ENCODE results near the gene PRKG1.
"Not testable (repeated sequence)": the region's sequence is repeated elsewhere in the genome, so short reads cannot be mapped to it uniquely, and the experiment has no call there.

The PRKG1 gene

DNA sequence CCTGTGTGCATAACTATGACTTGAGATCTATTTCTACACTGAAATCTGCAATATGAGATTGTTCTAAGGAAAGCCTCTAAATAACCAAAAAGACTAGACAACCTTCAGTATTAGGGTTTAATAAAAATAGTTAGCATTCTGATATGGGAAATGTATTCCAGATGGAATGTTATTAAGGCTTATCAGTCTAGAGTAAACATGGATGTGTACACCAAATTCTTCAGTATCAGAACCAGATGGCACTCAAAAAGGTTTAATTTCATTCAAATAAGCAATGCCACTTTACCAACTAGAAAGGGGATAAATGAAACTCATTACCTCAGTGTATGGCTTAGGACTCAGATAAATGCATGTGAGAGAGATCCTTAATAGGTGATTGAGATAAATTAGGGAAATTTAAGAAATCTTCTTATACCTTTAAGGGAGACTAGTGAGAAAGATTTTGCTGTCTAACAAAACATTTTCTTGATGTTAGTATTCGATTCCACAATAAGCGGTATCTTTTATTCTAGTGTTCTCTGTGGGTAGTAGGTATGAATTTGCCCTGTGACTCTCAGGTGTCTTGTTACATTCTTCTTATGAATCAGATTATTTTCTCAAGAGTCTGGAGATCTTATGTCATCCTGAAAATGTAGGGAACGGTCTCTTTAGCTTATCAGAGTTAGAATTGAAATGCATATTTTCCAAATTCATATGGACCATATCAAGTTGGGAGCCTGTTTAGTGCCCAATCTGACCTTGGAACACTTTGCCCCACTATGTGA lies 159.2 kb downstream of the PRKG1 start:
- DNase-seq: no peak

DNA sequence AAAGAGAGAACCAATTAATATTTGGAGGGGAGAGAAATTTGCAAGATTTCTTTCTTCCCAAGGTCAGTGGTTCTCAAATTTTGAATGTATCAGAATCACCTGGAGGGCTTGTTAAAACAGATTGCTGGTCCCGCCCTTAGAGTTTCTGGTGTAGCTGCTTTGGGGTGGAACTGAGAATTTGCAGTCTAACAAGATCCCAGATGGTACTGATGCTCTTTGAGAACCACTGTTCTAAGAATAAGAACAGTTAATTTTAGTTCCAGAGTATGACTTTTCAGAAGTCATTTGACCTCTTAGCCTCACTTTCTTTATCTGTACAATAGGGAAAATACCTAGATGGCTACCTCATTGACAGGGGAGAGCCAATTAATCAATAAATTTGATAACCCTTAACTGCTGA lies 161.6 kb downstream of the PRKG1 start:
- DNase-seq: no peak

DNA sequence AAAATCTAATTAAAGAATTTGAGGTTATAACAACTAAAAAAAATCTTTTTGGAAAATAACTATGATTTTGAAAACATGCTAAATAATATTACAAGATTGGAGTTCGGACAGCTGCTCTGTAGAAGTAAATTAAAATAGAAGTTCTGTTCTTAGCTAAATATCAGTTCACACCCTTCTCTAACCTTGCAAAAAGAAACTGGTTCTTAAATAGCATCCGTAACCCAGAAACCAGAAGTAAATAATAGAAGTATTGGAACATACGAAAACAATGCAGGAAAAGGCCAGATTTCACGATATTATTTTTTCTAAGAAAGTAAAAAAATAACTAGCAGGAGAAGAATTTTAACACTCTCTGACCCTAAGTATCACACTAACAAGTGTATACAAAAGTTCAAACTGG lies 164.7 kb downstream of the PRKG1 start:
- no peak for DNase-seq

DNA sequence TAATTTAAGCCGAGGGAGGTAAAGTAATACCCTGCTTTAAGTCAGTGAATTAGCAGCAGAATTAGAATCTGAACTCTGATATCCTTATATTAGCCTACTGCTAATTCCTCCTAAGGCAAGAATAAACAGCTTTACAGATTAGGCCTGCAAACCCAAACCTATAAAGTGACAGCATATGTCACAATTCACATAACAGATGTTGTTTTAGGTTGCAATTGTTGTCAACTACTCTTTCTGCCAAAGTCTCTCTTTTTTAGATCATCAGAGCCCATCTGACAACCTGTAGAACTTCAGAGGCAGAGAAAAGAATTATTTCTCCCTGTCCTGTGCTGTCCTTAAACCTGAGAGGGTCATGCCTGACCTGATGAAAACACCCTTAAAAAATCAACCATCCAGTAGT lies 167.2 kb downstream of the PRKG1 start:
- DNase-seq: no peak

DNA sequence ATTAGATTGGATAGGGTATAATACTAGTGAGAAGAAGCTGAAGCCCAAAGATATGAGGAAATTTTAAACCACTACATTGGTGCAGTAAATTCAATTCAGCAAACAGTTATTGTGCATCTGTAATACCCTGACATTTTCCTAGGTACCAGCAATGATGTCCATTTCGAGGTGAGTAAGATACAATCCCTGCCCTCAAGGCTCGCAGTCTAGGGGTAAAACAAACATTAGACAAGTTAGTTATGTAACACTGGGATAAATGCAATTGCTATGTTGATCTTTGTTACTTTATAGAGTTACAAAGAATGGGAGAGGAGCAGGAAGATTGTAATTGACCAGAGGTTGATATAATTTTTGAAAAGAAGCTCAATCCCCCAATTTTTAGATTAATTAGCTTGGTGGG lies 168.1 kb downstream of the PRKG1 start:
- DNase-seq: no peak

DNA sequence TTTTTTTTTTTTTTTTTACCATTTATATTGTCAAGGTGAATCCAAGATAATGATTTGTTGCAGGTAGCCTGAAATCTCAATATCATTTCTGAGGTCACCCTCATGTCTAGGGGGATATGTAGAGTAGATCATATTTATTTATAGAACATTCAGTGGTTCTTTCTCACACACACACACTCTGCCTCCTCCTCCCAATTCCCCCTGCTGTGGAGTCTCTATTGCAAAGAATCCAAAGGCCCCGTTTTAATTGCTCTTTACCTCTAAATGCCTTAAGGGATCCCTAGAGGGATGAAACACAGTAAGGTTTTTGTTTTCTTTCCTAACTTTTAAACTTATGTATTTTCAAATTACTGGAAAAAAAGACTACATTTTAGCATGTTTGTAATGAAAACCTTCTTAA lies 170.0 kb downstream of the PRKG1 start:
- DNase-seq: no peak

DNA sequence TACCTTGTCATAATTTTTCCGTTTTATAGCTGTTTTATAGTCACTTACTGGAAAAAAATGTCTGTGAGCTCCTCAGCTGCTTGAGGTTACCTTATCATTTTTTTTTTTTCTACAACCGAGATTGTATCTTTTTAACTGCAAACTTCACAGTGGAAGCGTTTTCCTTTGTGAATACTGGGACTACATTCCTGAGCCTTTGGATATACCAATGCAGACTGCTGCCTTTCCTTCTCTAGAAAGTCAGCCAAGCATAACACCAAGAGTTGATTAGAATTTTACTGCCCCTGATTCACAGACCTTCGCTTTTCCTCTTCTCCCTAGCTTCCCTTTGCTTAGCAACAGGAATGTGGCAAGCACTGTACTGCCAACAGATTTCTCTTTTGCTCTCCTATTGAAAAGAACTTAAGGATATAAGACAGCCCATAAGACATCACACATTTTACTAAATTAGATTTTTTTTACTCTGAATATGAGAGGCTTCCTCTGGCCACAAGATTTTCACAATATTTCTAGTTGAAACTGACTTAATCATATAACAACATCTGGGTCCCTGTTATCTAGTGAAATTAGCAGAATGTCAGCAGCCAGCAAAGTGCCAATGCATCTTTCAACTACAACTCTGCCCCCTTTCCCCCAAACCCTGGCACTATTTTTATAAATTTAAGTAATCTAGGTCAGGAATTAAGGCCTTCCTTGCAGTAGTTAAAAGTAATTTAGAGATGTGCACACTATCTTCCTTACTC lies 170.6 kb downstream of the PRKG1 start:
- no peak for DNase-seq

DNA sequence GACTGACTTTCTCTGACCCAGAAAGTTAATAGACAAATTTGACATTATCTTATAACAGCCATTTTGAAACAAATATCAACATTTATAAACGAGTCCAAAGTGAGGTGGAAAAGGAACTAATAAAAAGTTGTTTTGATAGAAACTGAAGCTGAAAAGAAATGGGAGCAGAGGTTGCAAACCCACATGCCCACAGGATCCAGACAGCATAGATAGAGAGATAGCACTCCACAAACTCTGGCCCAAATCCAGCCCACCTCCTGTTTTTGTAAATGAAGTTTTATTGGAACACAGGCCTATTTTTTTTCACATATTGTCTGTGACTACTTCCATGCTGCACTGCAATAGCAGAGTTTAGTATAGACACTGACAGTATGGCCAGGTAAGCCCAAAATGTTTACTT lies 171.9 kb downstream of the PRKG1 start:
- DNase-seq: no peak

DNA sequence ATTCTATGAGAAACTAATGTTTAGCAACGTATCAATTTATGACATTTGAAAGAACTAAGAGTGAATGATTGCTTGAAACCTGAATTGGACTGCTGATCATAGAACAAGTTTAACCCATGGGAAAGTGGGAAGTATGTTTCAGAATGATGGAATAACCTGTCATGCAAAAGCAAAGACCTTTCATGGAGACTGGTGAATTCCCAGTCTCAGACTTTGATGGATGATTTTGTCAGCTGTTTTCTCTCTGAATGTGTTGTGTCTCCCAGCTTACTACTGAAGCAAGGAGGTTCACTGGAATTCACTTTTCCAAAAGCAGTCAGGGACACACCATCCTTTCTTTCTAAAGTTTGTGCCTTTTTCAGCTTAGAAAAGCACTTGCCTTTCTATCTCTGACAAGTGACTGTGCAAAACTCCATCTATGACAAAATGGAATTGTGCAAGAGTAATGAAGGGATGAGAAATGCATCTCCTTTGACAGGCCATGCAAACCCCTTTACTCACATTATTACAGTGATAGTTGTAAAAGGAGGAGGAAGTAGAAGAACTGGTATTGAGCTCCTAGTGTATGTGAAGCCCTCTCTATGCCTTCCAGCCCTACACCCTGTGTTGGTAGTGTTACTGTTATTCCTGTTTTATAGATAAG lies 176.1 kb downstream of the PRKG1 start:
- no peak for DNase-seq

DNA sequence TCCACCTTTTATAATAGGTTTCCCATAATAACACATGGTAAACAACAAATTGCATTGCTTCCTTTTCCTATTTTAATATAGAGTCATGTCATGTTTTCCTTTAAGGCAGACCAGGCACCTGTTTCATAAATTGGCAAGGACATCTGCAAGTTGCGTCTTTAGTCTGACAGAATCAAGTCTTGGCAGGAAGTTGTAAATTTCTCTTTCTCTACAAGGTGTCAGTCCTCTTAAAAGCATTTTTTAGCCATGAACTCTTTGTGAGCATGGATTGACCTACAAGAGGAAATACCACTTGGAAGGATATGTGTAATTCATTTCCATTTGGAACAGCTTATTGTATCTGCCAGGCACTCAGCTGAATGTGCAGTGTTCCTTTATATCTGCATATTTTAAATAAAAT lies 176.8 kb downstream of the PRKG1 start:
- no peak for DNase-seq

DNA sequence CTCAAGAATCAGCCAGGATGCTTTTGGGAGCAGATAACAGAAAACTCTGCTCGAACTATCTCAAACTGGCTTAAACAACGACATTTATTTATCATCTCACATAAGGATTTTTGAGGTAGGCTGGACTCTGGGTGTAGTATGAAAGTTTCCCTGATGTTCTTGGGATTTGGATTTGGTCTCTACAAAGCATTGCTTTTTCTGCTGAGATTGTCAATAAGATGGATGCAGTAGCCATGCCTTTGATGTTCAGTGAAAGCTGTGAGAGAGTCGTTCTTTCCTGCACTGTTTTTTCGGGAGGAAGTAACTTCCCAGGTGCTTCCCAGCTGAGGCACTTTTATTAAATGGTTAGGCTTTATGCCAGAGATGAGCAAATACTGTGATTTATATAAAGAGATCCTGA lies 181.1 kb downstream of the PRKG1 start:
- DNase-seq: no peak

DNA sequence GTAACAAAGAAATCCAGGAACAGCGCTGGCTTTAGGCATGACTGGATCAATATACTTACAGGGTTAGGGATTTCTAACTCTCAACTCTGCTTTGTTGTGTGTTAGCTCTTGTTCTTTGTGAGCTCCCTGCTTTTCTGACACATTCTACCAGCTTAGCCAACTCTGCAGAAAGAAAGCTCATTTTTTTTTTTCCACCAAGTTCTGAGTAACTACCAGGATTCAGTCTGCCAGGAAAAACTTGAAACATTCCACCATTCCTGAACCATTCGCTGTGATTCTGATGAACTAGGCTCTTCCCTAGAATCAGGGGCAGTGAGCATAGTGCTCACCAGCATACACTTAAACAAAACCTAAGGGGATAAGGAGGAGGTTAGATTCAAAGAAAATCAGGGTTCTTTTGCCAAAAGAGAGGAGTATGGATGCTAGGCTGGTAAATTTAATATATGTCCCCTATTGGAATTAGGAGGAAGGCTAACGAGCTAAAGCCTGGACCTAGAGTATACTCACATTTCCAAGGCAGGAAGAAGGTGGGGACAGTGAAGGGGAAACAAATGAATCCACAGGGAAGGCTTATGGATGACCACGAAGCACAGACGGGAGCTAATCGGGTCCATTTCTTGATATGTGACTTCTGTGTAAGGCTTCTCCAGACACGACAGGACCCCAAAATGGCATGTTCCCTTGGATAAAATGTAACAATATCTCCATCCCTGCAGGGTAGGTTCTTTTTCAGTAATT lies 183.4 kb downstream of the PRKG1 start:
- no peak for DNase-seq

DNA sequence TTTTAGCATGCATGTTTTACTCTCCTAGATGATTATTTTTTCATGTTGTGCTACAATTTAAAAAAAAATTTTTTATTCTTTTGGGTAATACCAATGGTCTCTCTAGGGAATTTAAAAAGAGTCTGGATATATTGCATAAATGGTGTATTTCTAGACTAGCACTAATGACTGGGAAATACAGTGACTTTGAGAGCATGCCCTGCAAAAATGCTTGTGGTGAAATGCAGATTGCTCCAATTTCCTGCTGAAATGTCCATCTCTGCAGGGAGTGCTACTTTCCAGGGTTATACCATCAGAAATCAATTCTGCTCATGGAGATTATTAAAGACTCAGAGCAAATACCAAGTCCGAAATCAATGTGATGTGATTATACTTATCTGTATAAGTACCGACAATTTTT lies 186.1 kb downstream of the PRKG1 start:
- no peak for DNase-seq

DNA sequence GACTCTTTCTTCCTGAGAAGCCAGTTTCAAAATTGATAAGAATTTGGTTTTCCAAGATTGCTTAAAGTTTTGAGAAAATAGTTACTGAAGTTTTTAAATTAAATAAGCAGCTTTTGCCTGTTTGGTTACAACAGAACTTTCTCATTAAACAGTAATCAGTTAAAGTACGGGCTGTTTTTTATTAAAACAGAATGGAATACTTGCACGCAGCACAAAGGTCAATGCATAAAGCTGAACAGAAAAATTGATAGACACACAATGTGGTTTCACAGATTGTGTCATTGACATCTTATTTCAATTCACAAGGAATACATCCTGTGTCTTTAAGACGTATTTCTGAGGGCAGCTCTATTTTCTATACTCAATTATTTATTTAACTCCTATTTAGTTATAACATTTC lies 192.2 kb downstream of the PRKG1 start:
- DNase-seq: no peak

DNA sequence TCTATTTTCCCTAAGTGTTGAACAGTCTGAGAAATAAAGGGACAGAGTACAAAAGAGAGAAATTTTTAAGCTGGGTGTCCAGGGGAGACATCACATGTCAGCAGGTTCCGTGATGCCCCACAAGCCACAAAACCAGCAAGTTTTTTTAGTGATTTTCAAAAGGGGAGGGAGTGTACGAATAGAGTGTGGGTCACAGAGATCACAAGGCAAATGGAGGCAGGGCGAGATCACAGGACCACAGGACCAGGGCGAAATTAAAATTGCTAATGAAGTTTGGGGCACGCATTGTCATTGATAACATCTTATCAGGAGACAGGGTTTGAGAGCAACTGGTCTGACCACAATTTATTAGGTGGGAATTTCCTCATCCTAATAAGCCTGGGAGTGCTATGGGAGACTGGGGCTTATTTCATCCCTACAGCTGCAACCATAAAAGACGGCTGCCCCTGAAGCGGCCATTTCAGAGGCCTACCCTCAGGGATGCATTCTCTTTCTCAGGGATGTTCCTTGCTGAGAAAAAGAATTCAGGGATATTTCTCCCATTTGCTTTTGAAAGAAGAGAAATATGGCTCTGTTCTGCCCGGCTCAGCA lies 193.8 kb downstream of the PRKG1 start:
- not testable (repeated sequence) for DNase-seq

DNA sequence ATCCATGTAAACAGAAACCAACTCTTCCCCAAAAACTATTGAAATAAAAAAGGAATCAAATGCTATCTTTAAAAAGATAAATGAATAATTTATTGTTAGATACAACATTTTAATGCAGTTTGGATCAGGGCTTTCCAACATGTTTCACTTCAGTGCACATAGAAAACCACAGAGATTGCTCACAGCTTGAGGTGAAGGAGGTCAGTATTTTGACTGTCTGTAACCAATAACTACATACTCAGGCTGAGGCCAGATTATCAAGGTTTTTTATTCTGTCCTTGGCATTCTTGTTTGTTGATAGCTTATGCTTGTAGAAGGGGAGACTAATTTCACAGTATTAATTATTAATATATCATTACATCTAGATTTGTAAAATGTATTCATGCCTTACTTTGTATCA lies 195.5 kb downstream of the PRKG1 start:
- DNase-seq: no peak

DNA sequence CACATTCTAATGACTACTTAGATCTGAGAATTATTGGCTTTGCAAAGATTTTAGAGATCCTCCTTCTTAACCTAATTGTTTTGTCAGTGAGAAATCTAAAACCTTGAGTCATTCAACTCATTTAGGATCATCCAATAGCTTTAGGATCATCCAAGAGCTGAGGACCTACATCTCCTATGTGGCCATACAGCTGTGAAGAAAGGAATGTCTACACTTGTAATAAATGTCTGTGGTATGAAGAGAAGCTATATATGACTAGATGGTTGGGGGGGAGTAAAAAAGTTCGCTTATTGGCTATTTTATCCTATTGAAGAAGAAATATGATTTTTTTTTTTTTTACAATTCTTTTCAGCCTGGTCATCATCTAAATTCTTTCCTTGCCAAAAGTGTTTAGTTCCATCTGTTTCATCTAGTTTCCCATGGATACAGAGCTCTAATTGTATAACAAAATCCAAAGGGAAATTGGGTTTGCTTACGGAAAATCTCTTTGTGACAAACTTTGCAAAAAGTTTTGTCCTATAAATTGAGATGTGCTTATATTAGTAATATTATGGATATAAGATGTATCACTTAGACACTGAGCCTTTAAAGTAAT lies 196.7 kb downstream of the PRKG1 start:
- DNase-seq: no peak

DNA sequence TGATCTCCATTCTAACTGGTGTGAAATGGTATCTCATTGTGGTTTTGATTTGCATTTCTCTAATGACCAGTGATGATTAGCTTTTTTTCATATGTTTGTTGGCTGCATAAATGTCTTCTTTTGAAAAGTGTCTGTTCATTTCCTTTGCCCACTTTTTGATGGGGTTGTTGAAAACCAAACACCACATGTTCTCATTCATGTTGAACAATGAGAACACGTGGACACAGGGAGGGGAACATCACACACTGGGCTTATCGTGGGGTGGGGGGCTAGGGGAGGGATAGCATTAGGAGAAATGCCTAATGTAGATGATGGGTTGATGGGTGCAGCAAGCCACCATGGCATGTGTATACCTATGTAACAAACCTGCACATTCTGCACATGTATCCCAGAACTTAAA lies 197.8 kb downstream of the PRKG1 start:
- DNase-seq: not testable (repeated sequence)

DNA sequence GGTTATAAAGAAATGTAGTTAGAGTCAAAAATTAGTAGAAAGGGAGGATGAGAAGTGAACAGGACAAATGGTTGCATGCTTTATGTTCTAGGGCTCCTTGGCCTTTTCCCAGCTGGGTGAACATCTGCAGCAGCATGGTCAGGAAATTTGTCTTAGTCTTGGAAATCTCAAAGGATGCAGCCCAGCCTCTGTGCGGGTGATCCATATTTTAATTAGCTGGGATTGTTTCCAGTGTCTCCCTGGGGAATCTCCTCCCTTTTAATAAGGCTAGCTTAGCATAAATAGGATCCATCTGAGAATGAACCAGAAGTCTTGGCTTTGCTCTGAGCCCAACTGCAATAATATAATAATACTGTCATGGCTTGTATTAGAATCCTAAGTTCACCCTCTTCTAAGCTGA lies 198.3 kb downstream of the PRKG1 start:
- no peak for DNase-seq

DNA sequence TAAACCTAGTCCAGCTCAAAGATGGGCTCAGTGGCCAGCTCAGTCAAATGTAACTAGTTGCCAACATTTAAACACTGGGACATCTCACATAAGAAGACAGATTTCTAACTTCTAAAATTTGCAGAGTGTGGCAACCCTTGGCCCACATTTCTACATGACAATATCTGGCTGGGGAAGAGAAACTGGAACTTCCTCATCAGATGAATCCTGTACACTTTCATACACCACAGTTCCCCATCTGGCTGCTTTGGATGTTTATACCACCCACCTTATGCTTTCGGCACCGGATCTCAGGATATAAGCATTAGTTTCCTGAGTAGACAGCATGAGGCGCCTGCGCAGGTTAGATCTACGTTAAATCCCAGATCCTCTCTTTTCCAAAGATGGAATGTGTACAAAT lies 199.3 kb downstream of the PRKG1 start:
- no peak for DNase-seq

DNA sequence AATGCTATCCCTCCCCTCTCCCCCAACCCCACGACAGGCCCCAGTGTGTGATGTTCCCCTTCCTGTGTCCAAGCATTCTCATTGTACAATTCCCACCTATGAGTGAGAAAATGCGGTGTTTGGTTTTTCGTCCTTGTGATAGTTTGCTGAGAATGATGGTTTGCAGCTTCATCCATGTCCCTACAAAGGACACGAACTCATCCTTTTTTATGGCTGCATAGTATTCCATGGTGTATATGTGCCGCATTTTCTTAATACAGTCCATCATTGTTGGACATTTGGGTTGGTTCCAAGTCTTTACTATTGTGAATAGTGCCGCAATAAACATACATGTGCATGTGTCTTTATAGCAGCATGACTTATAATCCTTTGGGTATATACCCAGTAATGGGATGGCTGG lies 201.8 kb downstream of the PRKG1 start:
- not testable (repeated sequence) for DNase-seq

DNA sequence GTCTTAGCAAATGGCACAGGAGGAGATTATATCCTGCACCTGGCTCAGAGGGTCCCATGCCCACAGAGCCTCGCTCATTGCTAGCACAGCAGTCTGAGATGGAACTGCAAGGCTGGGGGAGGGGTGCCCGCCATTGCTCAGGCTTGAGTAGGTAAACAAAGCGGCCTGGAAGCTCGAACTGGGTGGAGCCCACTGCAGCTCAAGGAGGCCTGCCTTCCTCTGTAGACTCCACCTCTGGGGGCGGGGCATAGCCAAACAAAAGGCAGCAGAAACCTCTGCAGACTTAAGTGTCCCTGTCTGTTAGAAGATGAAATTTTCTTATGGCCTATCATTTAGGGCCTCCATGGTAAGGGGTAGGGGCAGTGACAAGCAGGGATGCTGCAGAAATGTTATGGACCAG lies 207.1 kb downstream of the PRKG1 start:
- not testable (repeated sequence) for DNase-seq

DNA sequence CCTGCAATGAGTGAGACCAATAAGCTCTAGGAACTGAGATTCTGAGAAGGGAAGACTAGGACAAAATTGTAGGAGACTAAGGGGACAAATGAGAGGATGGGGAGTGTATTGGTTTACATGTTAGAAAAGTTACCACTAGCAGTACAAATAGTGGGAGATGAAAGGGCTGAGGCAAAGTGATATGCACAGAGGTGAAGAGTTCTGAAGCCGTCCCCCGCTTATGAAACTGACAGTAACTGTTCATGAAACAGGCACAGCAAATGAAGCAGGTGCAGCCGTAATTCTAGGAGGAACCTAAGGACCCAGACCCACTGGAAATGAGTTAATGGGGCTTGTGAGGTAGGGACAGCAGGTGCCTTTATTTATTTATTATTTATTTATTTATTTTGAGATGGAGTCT lies 211.3 kb downstream of the PRKG1 start:
- no peak for DNase-seq

All from activated naive CD4-positive, alpha-beta T cell treated with anti-CD3 and anti-CD28 coated beads, Interleukin-2, amount 50 U/mL, for 16 hours (primary cell).